GM12891 (cell line): ENCODE data around the gene LHB.
A peak's percentile ranks its signal among the peaks of the same experiment; 100 is the strongest.
"Not testable (repeated sequence)": the region's sequence is repeated elsewhere in the genome, so short reads cannot be mapped to it uniquely, and the experiment has no call there.

ENCODE experiments used
- DNase-seq: peaks from one replicate; pipeline ENCODE4 v3.0.0; 2011; ENCODE audit warnings: low spot score; ENCODE audit not compliant: insufficient read length
- FAIRE-seq: peaks from 2 replicates; lab custom pipeline; 2011; peaks lifted over from hg19 to GRCh38; lab: Jason Lieb, UNC
- PAX5 ChIP-seq: IDR thresholded peaks from 2 replicates; pipeline ENCODE4 v1.6.1; 2011; ENCODE audit warnings: low read length, moderate library complexity, mild to moderate bottlenecking; ENCODE audit not compliant: insufficient read depth, severe bottlenecking
- POLR2A ChIP-seq: IDR thresholded peaks from 2 replicates; pipeline ENCODE4 v1.6.1; 2011; ENCODE audit warnings: low read depth, low read length, control low read depth
- POLR2AphosphoS5 ChIP-seq: IDR thresholded peaks from 2 replicates; pipeline ENCODE4 v1.6.1; 2011; ENCODE audit warnings: low read depth, low read length, control low read depth
- POU2F2 ChIP-seq: IDR thresholded peaks from 2 replicates; pipeline ENCODE4 v1.6.1; 2011; ENCODE audit warnings: low read depth, mild to moderate bottlenecking, control low read depth, low read length, moderate library complexity
- SPI1 ChIP-seq: IDR thresholded peaks from 2 replicates; pipeline ENCODE4 v1.6.1; 2011; ENCODE audit warnings: low read depth, low read length, control low read depth
- TAF1 ChIP-seq: IDR thresholded peaks from 2 replicates; pipeline ENCODE4 v1.6.1; 2011; ENCODE audit warnings: low read depth, low read length, control low read depth

Gene LHB

DNA sequence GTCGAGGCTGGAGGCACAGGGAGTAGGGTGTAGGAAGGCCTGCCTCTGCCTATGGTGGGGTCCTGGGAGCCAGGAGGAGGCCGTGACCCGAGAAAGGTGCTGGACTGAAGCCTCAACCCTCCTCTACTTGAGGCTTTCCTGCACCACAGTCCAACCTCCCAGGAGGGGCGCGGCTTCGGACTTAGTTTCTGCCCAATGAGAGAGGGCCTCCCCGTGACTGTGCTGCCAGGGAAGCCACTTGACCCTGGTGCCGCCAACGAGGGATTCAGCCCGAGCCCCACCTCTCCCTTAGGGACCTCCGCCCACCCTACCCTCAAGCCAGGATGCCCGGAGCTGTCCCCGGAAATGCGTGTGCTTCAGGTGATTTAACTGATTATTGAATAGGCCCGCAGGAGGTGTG is 7.3 kb upstream of the LHB start, which contains the start of gene CGB3:
TSS of gene CGB3 (minus strand) at position 101 of the 400 bp plus-strand sequence. CDS start 362 bp downstream, outside the sequence.
- not testable (repeated sequence) for FAIRE-seq, DNase-seq

DNA sequence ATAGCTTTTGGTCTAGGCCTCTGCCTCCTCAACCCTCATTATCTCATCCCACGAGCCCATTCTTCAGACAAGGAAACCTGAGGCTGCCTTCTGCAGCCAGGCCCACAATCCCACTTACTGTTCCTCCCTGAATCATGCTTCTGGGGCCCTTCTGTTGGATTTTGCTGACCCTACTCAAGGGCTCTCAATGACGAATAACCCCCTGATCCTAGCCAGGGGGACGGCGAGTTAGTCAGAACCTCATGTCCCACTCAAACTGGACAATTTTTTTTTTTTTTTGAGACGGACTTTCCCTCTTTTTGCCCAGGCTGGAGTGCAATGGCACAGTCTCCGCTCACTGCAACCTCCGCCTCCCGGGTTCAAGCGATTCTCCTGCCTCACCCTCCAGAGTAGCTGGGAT is 5.2 kb upstream of the LHB start:
- no peak for FAIRE-seq
- TF ChIP-seq TAF1, result no peak
- no peak for TF ChIP-seq POLR2A
- no peak for TF ChIP-seq POLR2AphosphoS5
- TF ChIP-seq PAX5, result no peak
- no peak for TF ChIP-seq SPI1
- TF ChIP-seq POU2F2, result no peak
- no peak for DNase-seq

DNA sequence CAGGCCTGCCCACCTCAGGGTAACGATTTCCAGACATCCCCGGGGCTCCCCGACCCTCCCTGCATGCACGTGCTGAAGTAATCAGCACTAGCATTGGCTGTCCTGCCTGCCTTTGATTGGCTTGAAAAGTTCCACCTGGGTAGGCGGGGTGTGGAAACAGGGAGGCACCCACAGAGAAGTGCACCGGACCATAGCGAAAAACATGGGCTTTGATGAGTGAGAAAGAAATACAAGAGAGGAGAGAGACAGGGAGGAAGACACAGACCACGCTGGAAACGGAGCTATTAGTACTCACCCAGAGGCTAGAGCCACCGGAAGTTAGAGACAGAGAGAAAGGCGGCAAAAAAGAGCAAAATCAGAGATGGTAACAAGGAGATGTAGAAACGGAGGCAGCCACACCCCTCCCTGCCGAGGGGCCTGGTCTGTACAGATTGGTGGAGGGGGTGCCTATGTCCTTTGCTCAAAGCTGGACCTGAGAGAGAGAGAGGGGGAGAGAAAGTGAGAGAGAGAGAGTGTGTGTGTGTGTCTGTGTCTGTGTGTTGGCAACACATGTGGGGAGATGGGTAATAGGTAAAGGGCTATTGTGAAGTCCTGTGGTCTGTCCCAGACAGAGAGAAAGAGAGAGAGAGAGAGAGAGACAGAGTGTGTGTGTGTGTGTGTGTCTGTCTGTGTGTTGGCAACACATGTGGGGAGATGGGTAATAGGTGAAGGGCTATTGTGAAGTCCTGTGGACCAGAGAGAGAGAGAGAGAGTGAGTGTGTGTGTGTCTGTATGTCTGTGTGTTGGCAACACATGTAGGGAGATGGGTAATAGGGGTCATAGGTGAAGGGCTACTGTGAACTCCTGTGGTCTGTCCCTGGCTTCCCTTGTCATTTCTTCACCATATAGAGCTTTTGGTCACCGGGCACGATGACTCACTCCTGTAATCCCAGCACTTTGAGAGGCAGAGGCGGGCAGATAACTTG is 4.3 kb upstream of the LHB start:
- FAIRE-seq, result no peak
- DNase-seq, result no peak
- TF ChIP-seq SPI1 (no peak), PAX5 (no peak), POLR2AphosphoS5 (no peak), POU2F2 (no peak), POLR2A (no peak), TAF1 (no peak)

DNA sequence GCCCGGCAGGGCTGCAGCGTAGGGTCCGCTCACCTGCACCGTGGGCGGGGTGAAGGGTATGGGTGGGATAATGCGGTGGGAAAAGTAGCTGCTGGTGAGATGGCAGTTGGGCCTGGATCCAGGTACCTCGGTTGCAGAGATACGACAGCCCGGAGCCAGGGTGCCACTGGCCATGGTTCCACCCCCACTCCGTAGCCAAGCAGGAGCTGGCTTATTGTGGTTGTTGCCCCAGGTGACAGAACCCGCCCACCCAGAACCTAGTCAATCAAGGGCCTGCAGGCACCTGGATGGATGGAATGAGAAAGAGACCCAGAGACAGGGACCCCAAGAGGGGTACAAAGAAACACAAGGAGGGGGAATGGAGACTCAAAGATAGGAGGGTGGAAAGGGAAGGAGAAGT is 3.5 kb upstream of the LHB start:
- DNase-seq, result no peak

DNA sequence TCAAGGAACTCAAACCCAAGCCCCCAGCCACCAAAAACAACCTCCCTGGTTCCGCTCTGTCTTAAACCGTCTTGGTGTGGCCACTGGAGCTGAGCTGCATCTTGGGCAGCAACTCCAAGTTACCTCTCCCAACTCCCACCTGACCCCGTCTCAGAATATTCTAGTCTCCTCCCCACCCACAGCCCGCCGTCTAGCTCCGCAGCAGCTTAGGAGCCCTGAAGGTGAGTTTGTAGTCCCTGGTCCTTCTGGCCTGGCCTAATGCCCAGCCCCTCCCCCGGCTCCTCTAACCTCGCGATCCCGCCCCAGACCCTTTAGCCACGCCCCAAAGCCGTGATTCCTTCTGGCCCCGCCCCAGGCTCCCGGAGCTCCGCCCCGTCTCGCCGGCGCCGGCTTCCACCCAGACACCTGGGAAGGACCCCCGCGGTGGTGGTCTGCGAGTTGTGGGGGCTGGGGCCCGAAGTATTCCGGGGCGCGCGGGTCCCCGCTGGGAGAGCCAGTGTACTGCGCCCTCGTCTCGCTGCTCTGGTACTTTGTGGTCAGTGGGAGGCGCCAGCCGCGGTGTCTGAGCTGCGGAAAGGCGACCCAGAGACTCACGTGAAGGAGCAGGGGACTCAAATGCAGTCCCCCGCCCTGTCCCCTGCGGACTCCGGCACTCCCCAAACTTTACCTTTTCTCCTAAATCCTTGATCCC is 2.5 kb upstream of the LHB start:
- no peak for DNase-seq
- no peak for TF ChIP-seq SPI1
- TF ChIP-seq POLR2A, result no peak
- TF ChIP-seq POLR2AphosphoS5, result no peak
- no peak for TF ChIP-seq PAX5
- TF ChIP-seq TAF1, result no peak
- no peak for FAIRE-seq

More for the DNA sequence above, 3.5 kb upstream of the LHB start:
- FAIRE-seq, result no peak
- TF ChIP-seq POLR2AphosphoS5, result no peak
- no peak for TF ChIP-seq POLR2A
- TF ChIP-seq POU2F2, result no peak
- TF ChIP-seq PAX5, result no peak
- TF ChIP-seq SPI1, result no peak
- no peak for TF ChIP-seq TAF1

DNA sequence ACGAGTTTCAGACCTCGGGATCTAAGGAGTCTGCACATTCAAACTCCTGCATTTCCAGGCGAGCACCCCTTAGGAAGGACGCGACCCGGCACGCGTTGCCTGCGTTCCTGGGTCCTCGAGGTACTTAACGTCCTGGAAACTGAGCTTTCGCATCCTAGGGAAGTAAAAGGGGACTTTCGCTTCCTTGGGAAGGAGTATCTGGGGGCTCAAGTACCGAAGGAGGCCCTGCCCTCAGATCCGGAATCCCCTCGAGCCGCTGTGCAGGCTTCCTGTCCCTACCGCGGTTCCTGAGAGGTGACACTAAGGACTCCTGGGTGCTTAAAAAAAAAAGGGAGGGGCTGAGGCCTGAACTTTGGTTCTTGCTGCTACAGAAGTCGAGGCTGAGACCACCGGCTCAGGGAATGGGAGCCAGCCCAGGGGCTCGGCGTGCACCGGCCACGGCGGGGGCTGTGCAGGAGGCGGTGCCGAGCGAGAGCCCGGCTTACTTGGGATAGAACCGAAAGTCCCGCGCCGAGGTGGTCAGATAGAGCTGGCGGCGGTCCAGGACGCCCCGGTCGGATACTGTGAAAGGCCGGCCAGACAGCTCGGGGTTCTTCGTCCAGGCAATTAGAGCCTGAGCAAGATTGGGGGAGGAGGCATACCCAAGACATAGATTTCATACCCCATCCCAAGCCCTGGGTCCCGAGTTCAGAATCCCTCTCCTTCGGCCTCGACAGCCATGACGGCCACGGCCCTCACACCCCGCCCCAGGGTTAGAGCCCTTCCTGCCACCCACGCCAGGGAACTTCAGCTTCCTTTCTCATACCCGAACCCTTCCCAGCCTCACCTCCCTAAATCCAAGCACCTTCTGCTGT is 1.7 kb upstream of the LHB start:
- FAIRE-seq, result peak; percentile 13
- not testable (repeated sequence) for DNase-seq

DNA sequence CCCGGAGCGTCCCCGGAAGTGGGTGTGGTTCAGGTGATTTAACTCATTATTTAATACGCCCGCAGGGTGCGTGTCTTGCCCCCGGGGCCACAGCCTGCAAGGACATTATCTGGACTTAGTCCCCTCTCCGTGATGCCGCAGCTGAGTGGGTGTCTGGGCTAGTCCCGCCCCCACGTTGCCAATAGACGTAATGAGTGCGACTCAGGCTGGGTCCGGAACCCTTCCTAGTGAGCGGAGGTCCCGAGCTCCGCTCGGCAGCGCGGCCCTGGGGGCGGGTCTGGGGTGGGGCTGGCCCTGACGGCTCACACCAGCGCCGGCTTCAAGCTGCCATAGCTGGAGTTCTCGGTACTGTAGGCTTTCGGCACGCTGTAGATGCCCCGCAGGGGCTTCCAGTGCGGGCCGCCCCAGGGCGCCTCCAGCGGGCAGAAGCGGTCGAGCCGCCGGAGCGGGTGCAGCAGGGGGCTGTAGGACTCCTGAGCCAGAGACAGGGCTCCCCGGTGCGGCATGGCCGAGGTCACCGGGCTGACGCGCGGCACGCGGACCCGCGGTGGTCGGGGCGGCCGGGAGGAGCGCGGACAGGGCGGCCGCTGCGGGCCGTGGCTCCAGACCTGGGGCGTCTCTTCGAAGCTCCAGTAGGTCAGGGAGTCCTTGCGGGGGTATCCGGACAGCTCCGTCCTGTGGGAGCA is 918 bp upstream of the LHB start:
- peak; percentile 45 for FAIRE-seq
- TF ChIP-seq POLR2AphosphoS5 (no peak), POLR2A (no peak), POU2F2 (no peak), PAX5 (no peak), TAF1 (no peak), SPI1 (no peak)
- DNase-seq, result peak; percentile 89

DNA sequence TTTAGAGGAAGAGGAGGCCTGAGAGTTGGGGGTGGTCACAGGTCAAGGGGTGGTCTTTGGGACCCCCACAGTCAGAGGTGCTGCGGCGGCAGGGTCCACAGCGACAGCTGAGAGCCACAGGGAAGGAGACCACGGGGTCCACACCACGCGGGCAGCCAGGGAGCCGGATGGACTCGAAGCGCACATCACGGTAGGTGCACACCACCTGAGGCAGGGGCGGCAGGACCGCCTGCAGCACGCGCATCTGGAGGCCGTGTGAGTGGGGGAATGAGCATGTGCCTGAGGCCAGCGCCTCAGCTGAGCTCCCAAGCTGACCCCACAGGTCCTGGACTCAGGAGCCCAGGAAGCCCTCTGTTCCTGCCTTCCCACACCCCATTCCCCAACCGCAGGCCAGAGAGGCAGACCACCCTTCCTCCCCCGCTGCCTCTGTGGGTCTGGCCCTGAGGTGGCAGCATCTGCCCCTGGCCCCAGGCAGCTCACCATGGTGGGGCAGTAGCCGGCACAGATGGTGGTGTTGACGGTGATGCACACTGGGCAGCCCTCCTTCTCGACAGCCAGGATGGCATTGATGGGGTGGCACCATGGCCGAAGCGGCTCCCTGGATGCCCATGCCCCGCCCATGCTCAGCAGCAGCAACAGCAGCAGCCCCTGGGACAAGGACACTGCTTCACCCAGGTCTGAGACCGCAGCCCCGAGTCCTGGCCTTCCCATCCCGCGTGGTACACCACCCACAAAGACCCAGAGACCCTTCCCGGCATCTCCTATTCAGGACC is 638 bp downstream of the LHB start:
- TF ChIP-seq PAX5 (no peak), POLR2AphosphoS5 (no peak), SPI1 (no peak), POLR2A (no peak), POU2F2 (no peak), TAF1 (no peak)
- DNase-seq (no peak), FAIRE-seq (no peak)

DNA sequence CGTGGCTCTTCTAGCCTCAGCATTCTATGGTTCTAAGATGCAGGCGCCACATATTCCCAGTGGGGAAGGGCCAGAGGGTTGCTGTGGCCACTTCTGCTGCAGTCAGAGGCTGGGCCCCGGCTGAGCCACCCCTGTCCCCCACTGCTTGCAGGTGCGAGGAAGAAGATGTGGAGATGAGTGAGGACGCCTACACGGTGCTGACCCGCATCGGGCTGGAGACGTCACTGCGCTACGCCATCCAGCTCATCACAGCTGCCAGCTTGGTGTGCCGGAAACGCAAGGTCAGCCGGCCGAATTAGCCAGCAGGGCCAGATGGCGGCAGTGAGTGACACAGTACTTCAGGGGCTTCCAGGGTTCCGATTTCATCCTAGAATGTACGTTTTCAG is 2.0 kb downstream of the LHB start:
- no peak for DNase-seq
- no peak for FAIRE-seq
- TF ChIP-seq PAX5 (no peak), POLR2A (no peak), POU2F2 (no peak), SPI1 (no peak), POLR2AphosphoS5 (no peak), TAF1 (no peak)
